NCI-H1436 treated with DMSO at 0.1 percent for 48 hours (cell line): ENCODE data around the gene GPRC5C.
"Not testable (repeated sequence)": the region's sequence is repeated elsewhere in the genome, so short reads cannot be mapped to it uniquely, and the experiment has no call there.

Experiments
- DNase-seq: peaks from one replicate; lab custom pipeline; 2025; lab: John Stamatoyannopoulos, UW

The GPRC5C gene

GRCh38 chr17:74431568-74432423 lies at the start of gene GPRC5C:
TSS of gene GPRC5C (plus strand) at chr17:74432088. CDS start at chr17:74439777, 7,689 bp downstream.
- peak; percentile 29 for DNase-seq

- no peak for DNase-seq
Observed at GRCh38 chr17:74383141-74383540, 48.7 kb upstream of the GPRC5C start.

- DNase-seq = no peak
Observed at GRCh38 chr17:74385201-74385600, 46.7 kb upstream of the GPRC5C start.

GRCh38 chr17:74386386-74386785 lies 45.5 kb upstream of the GPRC5C start:
- no peak for DNase-seq

- no peak for DNase-seq
Observed at GRCh38 chr17:74387365-74388218, 44.3 kb upstream of the GPRC5C start.

GRCh38 chr17:74389084-74389753 lies 42.7 kb upstream of the GPRC5C start:
- no peak for DNase-seq

- no peak for DNase-seq
Observed at GRCh38 chr17:74389937-74390679, 41.8 kb upstream of the GPRC5C start.

- no peak for DNase-seq
Observed at GRCh38 chr17:74390680-74391653, 40.9 kb upstream of the GPRC5C start.

- no peak for DNase-seq
Observed at GRCh38 chr17:74391771-74392170, 40.1 kb upstream of the GPRC5C start.

- DNase-seq = no peak
Observed at GRCh38 chr17:74392848-74393247, 39.0 kb upstream of the GPRC5C start.

GRCh38 chr17:74393346-74393942 lies 38.4 kb upstream of the GPRC5C start:
- no peak for DNase-seq

- DNase-seq = no peak
Observed at GRCh38 chr17:74394275-74394950, 37.5 kb upstream of the GPRC5C start.

- no peak for DNase-seq
Observed at GRCh38 chr17:74394977-74395376, 36.9 kb upstream of the GPRC5C start.

GRCh38 chr17:74396567-74396966 lies 35.3 kb upstream of the GPRC5C start:
- DNase-seq = no peak

- DNase-seq = no peak
Observed at GRCh38 chr17:74402048-74402447, 29.8 kb upstream of the GPRC5C start.

- DNase-seq = no peak
Observed at GRCh38 chr17:74403512-74404137, 28.3 kb upstream of the GPRC5C start.

- no peak for DNase-seq
Observed at GRCh38 chr17:74404218-74404617, 27.7 kb upstream of the GPRC5C start.

- no peak for DNase-seq
Observed at GRCh38 chr17:74404789-74405188, 27.1 kb upstream of the GPRC5C start.

GRCh38 chr17:74405311-74405710 lies 26.6 kb upstream of the GPRC5C start:
- DNase-seq = not testable (repeated sequence)
